HUDEP-2 (cell line): ENCODE results near the gene CPT1A.

Experiments
- DNase-seq, 76 experiments: peaks; one replicate each; lab custom pipeline; 2025; ENCODE audit not compliant: unreplicated experiment in 76 of 76; lab: John Stamatoyannopoulos, UW

The CPT1A gene

GRCh38 chr11:68763926-68764657 is 77.6 kb downstream of the CPT1A start:
- DNase-seq = no peak

- no peak for DNase-seq
Measured at GRCh38 chr11:68763181-68763721, 78.5 kb downstream of the CPT1A start.

DNA sequence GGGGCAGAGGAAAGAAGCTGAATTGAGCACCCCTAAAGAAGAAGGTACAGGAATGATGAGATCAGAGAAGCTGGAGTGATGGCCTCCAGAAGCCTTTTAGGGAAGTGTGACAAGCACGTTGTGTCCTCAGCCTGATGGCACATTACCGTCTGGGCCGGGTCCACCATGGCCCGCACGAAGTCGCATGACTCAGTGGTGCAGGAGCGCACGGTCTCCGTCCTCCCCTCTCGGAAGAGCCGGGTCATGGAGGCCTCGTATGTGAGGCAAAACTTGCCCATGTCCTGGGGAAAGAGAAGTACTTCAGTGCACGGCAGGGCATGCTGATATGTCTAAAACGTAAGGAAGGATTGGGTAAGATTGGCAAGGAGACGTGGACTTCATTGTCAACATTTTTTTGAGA is 79.2 kb downstream of the CPT1A start:
- no peak for DNase-seq

DNA sequence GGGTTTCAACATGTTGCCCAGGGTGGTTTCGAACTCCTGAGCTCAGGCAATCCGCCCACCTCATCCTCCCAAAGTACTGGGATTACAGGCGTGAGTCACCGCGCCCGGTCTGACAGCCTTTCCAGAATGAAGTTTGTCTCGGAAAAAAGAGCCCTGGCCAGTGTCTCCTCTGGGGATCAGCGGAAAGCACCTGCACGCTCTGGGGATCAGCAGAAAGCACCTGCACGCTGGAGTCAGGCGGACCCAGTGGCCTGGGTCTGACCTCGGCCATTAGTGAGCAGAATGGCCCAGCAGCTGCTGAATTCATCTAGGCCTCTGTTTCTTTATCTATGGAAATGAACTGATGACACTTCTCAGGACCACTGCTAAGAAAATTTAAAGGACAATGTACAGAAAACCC is 79.9 kb downstream of the CPT1A start:
- no peak for DNase-seq

GRCh38 chr11:68759991-68760390 is 81.7 kb downstream of the CPT1A start:
- no peak for DNase-seq

GRCh38 chr11:68757711-68758110 is 84.0 kb downstream of the CPT1A start:
- no peak for DNase-seq

DNA sequence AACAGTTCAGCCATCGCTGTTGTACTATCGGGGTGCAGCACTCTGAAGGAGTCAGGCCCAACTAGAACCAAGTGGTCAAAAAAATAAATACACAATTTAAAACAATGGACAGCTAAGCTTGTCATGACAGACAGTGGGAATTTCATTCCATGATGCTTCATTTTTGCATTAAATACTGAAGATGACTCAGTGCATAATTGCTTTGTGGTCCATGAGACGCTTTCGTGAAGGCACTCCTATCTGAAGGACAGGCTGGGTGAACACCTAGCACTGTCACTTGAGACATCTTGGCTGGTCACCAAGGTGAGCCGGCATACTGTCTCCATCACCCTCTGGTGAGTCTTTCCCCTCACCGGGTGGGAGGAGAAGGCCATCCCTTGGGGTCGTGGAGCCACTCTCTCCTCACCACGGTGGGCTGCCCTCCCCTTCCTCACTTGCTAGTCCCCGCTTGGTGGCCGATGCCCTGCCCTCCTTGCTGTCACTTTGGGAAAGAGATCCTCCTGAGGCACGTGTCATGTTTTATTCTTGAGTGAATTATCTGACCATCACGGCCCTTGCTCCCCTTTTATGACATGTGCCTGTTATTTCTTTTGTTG is 85.4 kb downstream of the CPT1A start:
- no peak for DNase-seq

DNA sequence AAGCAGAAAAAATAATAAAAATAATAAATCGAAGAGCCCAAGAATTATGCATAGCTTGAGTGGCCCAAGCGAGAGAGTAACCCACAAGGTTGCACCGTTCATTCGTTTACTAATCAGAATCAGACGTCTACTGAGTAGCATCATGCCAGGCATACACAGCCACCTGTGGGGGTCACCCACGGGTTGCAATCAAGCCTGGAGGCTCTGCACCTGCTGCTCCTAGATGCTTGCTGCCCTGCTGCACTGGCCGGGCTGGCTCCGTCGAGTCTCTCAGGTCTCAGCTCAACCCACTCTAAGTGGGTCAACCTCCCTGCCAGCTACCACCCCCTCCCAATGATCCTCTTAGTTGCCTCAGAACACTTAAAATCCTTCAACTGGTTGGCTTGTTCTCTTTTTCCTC is 88.4 kb downstream of the CPT1A start:
- DNase-seq = no peak

DNA sequence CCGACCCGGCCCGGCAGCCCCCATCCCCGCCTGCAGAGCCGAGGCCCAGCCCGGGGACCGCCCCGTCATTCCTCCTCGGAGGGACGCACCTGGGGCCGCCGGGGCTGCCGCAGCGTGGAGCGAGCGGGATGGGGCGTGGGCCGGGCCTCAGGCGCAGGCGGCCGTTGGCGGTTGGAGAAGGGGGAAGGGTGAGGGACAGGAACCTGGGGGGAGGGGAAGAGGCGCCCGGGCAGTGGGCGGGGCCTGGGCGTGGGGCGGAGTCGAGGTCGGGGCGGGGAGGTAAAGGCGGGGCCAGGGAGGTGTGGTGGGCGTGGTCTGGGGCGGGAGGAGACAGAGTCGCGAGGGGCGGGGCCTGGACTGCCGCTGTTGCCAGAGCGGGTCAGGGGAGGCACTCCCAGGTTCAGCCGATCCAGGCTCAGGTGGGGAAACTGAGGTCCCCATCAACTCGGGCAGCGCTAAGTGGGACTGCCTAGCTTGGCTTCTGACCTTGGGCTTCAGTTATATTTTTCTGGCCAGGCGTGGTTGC is 90.3 kb downstream of the CPT1A start, which contains the start of gene TESMIN:
TESMIN (minus strand) TSS at position 190 of the 526 bp plus-strand sequence. CDS start 860 bp downstream, outside the sequence.
- DNase-seq = peak in 73 of 76 experiments; percentile 13 to 96 (median 89)

GRCh38 chr11:68751004-68751325 is 90.8 kb downstream of the CPT1A start:
- no peak for DNase-seq

DNA sequence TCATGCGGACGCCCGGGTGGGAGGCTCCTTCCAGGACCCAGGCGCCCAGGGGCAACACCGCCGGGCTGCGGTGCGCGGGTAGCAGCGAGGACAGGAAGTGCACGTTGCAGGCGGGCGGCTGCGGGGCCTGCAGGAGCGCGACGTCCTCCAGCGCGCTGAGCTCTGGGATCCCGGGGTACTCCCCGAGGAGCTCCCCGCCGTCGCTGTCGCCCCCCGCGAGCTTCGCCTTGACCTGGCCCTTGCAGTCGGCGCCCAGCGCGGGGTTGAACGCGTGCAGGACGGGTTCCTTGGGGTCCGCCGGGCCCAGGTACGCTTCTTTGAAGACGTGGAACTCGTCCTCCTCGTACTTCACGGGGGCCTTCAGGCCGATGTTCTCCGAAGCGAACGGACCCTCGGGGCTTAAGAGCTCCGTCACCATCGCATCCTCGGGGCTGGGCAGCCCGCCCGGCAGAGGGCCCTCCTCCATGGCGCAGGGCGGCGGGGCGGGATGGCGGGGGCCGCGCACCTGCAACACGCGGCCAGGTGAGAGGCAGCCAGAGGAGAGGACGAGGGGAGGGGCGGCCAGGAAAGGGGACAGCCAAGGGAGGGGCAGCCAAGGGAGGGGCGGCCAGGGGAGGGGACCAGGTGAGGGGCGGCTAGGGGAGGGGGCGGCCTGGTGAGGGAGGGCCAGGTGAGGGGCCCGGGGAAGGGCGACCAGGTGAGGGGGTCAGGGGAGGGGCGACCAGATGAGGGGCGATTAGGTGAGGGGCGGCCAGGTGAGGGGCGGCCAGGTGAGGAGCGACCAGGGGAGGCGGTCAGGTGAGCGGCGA is 91.3 kb downstream of the CPT1A start:
- DNase-seq = peak in 1 of 76 experiments; percentile 3

- DNase-seq = no peak
Measured at GRCh38 chr11:68749229-68750123, 92.2 kb downstream of the CPT1A start.

- DNase-seq = no peak
Measured at GRCh38 chr11:68748061-68748460, 93.7 kb downstream of the CPT1A start.

DNA sequence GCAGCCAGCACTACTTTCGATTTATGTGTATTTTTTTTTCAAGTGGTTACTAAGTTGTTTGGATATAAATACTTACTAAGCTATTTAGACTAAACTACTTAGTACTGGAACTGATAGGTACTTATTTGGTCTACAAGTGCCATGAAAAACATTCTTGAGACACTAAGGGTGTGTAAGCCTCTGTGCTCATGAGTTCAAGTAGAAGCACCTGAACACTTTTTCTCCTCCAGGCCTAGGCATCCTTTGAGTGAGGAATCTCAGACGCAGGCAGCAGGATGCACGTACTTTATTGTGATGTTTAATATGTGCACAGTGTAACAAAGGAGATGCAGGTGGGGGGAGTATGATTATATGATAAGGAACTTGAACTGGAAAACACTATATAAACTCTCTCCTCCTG is 98.2 kb downstream of the CPT1A start:
- DNase-seq = no peak

GRCh38 chr11:68741463-68741862 is 100.3 kb downstream of the CPT1A start:
- no peak for DNase-seq

DNA sequence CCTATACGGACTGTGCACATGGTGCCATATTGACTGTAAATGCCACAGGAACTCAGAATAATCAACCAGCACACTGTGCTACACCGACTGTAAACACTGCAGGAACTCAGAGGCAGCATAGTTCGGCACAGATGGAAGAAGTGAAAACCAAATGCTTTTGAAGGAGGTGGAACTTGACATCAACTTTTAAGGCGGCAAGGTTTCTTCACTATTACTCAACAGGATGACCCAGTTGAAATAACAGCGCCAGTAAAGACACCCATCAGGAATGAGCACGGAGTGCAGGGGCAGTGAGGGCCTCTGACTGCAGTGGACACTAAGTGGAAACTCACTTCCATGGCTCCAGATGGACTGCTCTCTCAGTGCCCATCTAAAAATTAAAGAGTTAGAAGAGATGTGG is 106.1 kb downstream of the CPT1A start:
- DNase-seq = no peak

GRCh38 chr11:68735125-68735524 is 106.6 kb downstream of the CPT1A start:
- DNase-seq = no peak

- no peak for DNase-seq
Measured at GRCh38 chr11:68734111-68734510, 107.6 kb downstream of the CPT1A start.

GRCh38 chr11:68727783-68728182 is 113.9 kb downstream of the CPT1A start:
- DNase-seq = peak in 1 of 76 experiments; percentile 6

- DNase-seq = no peak
Measured at GRCh38 chr11:68724293-68724692, 117.4 kb downstream of the CPT1A start.
